Measurements from ENCODE around the gene ZNF688. TPM values are rescaled to one million over a fixed set of nuclear protein-coding genes. Genes with fewer than 3 reads are reported as not detected.

The ZNF688 gene
- total RNA-seq, 1 experiment from 2014 or later: 5.5 TPM

- ChIA-PET POLR2A (ENCODE audit: unreplicated experiment) (no interaction called here), CTCF (no interaction called here)
- Histone ChIP-seq H3K9ac (ENCODE audit: low read length) (no peak overlapping the region), H3K27me3 (ENCODE audit: low read length) (no peaks in the 10 kb centered on the region), H3K4me3 (ENCODE audit: low read length) (no peak overlapping the region), H3K4me1 (ENCODE audit: insufficient read depth, low read length) (peaks cover 15% of the 10 kb centered on the region), H3F3A (ENCODE audit: low read length, unreplicated experiment) (no peaks in the 10 kb centered on the region), H2AFZ (ENCODE audit: low read length) (no peak overlapping the region), H3K36me3 (ENCODE audit: low read depth, low read length) (no peaks in the 10 kb centered on the region; the same call in 1 of the 2 replicates), H3K9me2 (replicated peaks; ENCODE audit: low read length) (no peaks in the 10 kb centered on the region), H3K27ac (ENCODE audit: low read length) (no peak overlapping the region), H3K4me2 (ENCODE audit: low read length) (no peak overlapping the region), H3K9me3 (ENCODE audit: low read length) (no peaks in the 10 kb centered on the region), H3K79me2 (ENCODE audit: low read length) (no peaks in the 10 kb centered on the region), H4K20me1 (ENCODE audit: low read length) (no peaks in the 10 kb centered on the region)
- DNase-seq (no peak), ATAC-seq (no peak)
- BruUV-seq (replicated peaks): no TSS peak
- no peak for TF ChIP-seq EZH2 (IDR thresholded peaks at IDR 0.05; ENCODE audit: low read length, unreplicated experiment)
- TF ChIP-seq EZH2phosphoT487 (IDR thresholded peaks at IDR 0.05; ENCODE audit: borderline replicate concordance, low read length): no peak
- TF ChIP-seq, protein P1, sequence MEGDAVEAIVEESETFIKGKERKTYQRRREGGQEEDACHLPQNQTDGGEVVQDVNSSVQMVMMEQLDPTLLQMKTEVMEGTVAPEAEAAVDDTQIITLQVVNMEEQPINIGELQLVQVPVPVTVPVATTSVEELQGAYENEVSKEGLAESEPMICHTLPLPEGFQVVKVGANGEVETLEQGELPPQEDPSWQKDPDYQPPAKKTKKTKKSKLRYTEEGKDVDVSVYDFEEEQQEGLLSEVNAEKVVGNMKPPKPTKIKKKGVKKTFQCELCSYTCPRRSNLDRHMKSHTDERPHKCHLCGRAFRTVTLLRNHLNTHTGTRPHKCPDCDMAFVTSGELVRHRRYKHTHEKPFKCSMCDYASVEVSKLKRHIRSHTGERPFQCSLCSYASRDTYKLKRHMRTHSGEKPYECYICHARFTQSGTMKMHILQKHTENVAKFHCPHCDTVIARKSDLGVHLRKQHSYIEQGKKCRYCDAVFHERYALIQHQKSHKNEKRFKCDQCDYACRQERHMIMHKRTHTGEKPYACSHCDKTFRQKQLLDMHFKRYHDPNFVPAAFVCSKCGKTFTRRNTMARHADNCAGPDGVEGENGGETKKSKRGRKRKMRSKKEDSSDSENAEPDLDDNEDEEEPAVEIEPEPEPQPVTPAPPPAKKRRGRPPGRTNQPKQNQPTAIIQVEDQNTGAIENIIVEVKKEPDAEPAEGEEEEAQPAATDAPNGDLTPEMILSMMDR (conservative IDR thresholded peaks at IDR 0.05; ENCODE audit: low read depth, low read length): no peak
- intact Hi-C loops (cut with micrococcal nuclease): no loop called here
Measured at GRCh38 chr16:30619638-30620037, 48.1 kb upstream of the ZNF688 start.

GRCh38 chr16:30619202-30619601 is 47.7 kb upstream of the ZNF688 start:
- H3K9me2 ChIP-seq (replicated peaks; ENCODE audit: low read length): no peaks in the 10 kb centered on the region
- H3K9me3 ChIP-seq (ENCODE audit: low read length): no peaks in the 10 kb centered on the region
- H3K27me3 ChIP-seq (ENCODE audit: low read length): no peaks in the 10 kb centered on the region
- no peak for DNase-seq
- no peaks in the 10 kb centered on the region for H3F3A ChIP-seq (ENCODE audit: low read length, unreplicated experiment)
- no peak overlapping the region for H3K9ac ChIP-seq (ENCODE audit: low read length)
- H3K79me2 ChIP-seq (ENCODE audit: low read length): no peaks in the 10 kb centered on the region
- H3K27ac ChIP-seq (ENCODE audit: low read length): no peak overlapping the region
- POLR2A ChIA-PET (ENCODE audit: unreplicated experiment): no interaction called here
- peaks cover 15% of the 10 kb centered on the region for H3K4me1 ChIP-seq (ENCODE audit: insufficient read depth, low read length)
- CTCF ChIA-PET: no interaction called here
- no peak overlapping the region for H3K4me2 ChIP-seq (ENCODE audit: low read length)
- no TSS peak for BruUV-seq (replicated peaks)
- intact Hi-C loops (cut with micrococcal nuclease): no loop called here
- H3K4me3 ChIP-seq (ENCODE audit: low read length): no peak overlapping the region
- no peaks in the 10 kb centered on the region; the same call in 1 of the 2 replicates for H3K36me3 ChIP-seq (ENCODE audit: low read depth, low read length)
- no peaks in the 10 kb centered on the region for H4K20me1 ChIP-seq (ENCODE audit: low read length)
- ATAC-seq: no peak
- H2AFZ ChIP-seq (ENCODE audit: low read length): no peak overlapping the region
- TF ChIP-seq EZH2phosphoT487 (IDR thresholded peaks at IDR 0.05; ENCODE audit: borderline replicate concordance, low read length): no peak
- TF ChIP-seq, protein P1 (conservative IDR thresholded peaks at IDR 0.05; ENCODE audit: low read depth, low read length): no peak
- no peak for TF ChIP-seq EZH2 (IDR thresholded peaks at IDR 0.05; ENCODE audit: low read length, unreplicated experiment)

GRCh38 chr16:30615358-30616091 is 44.0 kb upstream of the ZNF688 start:
- DNase-seq: peak; percentile 50
- POLR2A ChIA-PET (ENCODE audit: unreplicated experiment): no interaction called here
- intact Hi-C loops (cut with micrococcal nuclease): no loop called here

More at GRCh38 chr16:30615358-30616091, 44.0 kb upstream of the ZNF688 start:
- H3K9me2 ChIP-seq (replicated peaks; ENCODE audit: low read length): no peaks in the 10 kb centered on the region
- H2AFZ ChIP-seq (ENCODE audit: low read length): no peak overlapping the region
- H3K79me2 ChIP-seq (ENCODE audit: low read length): no peaks in the 10 kb centered on the region
- no peak overlapping the region for H3K9ac ChIP-seq (ENCODE audit: low read length)
- H3K27ac ChIP-seq (ENCODE audit: low read length): no peak overlapping the region
- BruUV-seq (replicated peaks): no TSS peak
- CTCF ChIA-PET: interaction anchor here (0.5 to 0.6 kb wide), 3 partner anchors 16 to 88 kb away, joined by 3 to 4 read pairs (median 3); no protein-coding TSS in a partner anchor
- no peaks in the 10 kb centered on the region; the same call in 1 of the 2 replicates for H3K36me3 ChIP-seq (ENCODE audit: low read depth, low read length)
- no peaks in the 10 kb centered on the region for H4K20me1 ChIP-seq (ENCODE audit: low read length)
- TF ChIP-seq EZH2 (IDR thresholded peaks at IDR 0.05; ENCODE audit: low read length, unreplicated experiment): no peak
- TF ChIP-seq, protein P1 (conservative IDR thresholded peaks at IDR 0.05; ENCODE audit: low read depth, low read length): peak; percentile 59
- no peaks in the 10 kb centered on the region for H3K27me3 ChIP-seq (ENCODE audit: low read length)
- H3K4me2 ChIP-seq (ENCODE audit: low read length): no peak overlapping the region
- H3F3A ChIP-seq (ENCODE audit: low read length, unreplicated experiment): no peaks in the 10 kb centered on the region
- no peak overlapping the region for H3K4me3 ChIP-seq (ENCODE audit: low read length)
- ATAC-seq: no peak
- H3K4me1 ChIP-seq (ENCODE audit: insufficient read depth, low read length): no peaks in the 10 kb centered on the region
- H3K9me3 ChIP-seq (ENCODE audit: low read length): no peaks in the 10 kb centered on the region
